ENCODE measurements around the gene SH3D19.

GRCh38 chr4:151287409-151287808 lies 38.0 kb downstream of the SH3D19 start:
- TF ChIP-seq, protein P1, sequence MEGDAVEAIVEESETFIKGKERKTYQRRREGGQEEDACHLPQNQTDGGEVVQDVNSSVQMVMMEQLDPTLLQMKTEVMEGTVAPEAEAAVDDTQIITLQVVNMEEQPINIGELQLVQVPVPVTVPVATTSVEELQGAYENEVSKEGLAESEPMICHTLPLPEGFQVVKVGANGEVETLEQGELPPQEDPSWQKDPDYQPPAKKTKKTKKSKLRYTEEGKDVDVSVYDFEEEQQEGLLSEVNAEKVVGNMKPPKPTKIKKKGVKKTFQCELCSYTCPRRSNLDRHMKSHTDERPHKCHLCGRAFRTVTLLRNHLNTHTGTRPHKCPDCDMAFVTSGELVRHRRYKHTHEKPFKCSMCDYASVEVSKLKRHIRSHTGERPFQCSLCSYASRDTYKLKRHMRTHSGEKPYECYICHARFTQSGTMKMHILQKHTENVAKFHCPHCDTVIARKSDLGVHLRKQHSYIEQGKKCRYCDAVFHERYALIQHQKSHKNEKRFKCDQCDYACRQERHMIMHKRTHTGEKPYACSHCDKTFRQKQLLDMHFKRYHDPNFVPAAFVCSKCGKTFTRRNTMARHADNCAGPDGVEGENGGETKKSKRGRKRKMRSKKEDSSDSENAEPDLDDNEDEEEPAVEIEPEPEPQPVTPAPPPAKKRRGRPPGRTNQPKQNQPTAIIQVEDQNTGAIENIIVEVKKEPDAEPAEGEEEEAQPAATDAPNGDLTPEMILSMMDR (conservative IDR thresholded peaks at IDR 0.05), result no peak
- no peak for TF ChIP-seq EZH2 (IDR thresholded peaks at IDR 0.05; ENCODE audit: low read depth)

Measured in PC-9 (cell line).